GM21529 (cell line): ENCODE results near the gene RPL38.

Source experiments
- ATAC-seq: cut with Tn5 transposase; IDR thresholded peaks from one replicate; pipeline ENCODE4 v1.9.1; 2021; ENCODE audit not compliant: unreplicated experiment

The RPL38 gene

DNA sequence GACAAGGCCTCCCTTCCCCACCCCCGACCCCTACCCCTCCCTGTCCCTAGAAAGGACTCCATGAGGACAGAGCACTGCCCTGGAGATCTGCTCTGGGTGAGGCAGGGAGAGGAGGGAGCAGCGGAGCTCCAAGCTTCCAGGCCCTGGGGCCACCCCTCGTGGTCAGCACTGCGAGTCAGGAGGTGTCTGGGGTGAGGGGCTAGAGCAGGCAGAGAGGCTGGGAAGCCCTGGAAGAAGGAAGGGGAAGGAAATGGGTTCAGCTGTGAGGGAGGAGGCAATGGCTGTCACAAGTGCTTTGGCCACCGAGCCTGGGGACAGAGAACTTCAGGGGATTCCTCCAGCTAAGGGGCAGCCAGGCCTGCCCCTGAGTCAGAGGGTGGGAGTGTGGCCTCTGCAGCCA lies 42.4 kb downstream of the RPL38 start:
- no peak for ATAC-seq

DNA sequence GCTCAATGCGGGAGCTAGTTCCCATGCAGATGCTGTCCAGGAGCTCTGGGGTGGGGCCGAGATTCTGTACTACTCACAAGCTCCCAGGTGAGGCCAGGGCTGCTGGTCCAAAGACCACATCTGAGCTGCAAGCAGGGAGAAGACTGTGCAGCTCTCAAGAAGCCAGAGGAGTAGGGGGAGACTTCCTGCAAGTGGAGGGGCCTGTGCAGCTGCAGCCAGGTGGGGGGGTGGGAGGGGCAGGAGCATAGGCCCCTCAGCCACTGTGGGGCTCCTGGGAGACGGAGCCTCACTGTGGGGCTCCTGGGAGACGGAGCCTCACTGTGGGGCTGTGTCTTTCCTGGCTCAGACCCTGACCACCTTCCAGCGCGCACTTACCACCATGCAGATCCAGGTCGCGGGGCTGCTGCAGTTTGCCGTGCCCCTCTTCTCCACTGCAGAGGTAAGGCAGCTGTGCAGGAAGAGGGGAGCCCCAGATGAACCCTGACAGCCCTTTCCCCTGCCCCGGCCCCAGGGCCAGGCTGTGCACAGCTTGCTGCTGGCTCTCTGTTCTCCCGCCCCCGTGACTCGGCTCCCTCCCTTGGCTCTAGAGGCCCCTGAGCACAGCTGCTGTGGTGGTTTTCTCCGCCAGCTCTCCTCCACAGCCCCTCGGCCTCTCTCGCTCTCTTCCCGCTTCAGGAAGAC lies 46.3 kb downstream of the RPL38 start:
- no peak for ATAC-seq

DNA sequence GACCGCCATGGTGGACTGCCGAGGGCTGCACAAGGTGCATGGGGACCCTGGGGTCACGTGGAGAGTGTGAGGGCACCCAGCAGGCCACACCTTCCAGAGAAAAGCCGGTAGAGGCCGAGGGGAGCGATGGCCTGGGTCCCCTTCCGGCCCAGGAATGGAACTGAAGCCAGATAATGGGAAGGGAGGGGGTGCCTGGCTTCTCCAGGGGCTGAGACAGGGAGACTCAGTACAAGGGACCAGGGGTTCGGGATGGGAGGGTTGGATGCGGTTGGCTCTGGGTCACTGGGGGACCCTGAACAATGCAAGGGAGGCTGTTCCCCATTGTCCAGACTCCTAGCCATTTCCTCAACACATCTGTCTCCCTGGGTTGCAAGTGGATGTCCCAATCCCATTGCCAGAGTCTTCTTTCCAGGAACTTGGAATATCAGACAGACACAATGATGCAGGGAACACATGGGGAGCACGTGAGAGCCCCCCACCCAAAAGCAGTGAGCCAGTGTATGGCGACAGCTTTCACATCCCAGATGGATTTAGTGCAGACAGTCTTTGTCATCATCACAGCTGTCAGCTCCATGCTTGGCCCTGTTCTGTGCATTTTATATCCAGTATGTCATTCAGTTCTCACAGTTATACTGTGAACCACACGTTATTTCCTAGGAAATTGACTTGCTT lies 47.0 kb downstream of the RPL38 start:
- no peak for ATAC-seq

DNA sequence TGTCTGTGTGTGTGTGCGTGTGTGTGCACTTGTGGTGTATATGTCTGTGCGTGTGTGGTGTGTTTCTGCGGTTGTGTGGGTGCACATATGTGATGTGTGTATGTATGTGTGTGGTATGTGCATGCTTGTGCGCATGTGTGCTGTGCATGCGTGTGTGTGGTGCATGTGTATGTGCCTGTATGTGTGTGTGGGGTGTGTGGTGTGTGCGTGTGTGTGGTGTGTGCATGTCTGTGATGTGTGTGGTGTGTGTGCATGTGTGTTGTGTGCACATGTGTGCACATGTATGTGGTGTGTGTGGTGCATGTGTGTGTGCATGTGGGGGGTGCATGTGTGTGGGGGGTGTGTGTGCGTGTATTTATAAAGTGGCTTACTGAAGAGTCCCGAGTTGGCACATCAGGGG lies 47.6 kb downstream of the RPL38 start:
- no peak for ATAC-seq

DNA sequence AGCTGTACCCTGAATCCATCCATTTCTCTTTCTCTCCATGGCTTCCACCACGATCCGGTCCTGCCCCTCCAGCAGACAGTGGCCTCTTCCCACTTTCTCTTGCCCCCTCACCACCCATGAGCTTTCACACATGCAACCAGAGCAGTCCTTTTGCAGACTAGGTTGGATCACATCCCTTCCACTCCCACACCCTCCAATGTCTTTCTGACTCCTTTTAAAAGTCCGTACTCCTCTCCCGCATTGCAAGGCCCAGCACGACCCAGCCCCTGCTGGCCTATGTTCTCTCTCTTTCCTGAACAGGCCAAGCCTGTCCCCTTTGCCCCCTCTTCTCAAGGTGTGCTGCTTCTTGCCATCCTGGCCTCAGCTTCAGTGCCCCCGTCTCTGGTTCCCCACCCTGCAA lies 48.1 kb downstream of the RPL38 start:
- ATAC-seq: no peak

DNA sequence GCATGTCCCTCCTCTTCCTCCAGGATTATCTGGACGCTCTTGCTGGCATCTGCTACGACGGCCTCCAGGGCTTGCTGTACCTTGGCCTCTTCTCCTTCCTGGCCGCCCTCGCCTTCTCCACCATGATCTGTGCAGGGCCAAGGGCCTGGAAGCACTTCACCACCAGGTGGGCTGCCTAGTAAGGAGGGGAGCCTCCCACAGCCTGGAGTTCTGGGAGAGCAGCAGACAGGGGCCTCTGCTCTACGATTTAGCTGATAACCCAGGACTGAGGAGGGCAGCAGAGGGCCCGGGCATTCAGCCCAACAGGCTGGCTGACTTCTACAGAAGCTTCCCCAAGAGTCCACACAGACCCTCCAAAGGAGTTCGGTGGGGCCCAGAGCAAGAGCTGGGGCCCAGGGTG lies 48.7 kb downstream of the RPL38 start:
- no peak for ATAC-seq

DNA sequence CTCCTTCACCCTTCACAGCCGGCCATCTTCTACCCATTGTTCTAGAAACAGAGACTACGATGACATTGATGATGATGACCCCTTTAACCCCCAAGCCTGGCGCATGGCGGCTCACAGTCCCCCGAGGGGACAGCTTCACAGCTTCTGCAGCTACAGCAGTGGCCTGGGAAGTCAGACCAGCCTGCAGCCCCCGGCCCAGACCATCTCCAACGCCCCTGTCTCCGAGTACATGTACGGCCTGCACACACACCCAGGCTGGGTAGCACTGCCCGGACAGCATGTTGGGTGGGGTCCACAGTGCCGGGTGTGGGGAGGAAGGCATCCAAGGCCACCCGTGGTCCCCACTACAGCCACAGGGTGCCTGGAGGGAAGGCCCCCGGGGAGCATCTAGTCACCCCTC lies 49.6 kb downstream of the RPL38 start:
- ATAC-seq: no peak

DNA sequence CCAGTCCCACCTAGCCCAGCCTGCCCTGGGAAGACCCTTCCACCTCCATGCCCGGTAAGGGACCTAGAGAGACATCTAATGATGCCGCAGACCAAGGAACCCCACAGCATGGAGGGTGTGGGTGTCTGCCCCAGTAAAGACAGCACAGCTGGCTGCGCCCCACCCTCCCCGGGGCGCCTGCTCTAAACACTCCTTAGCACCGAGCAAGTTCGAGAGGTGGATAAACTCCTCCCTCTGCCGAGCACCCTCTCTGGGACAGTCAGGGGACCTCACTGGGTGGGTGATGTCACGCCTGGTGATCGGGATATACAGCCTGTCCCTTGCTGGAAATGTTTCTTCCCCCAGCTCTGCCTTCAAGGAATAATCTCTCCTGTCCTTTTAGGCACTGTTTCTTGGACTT lies 53.8 kb downstream of the RPL38 start:
- no peak for ATAC-seq

DNA sequence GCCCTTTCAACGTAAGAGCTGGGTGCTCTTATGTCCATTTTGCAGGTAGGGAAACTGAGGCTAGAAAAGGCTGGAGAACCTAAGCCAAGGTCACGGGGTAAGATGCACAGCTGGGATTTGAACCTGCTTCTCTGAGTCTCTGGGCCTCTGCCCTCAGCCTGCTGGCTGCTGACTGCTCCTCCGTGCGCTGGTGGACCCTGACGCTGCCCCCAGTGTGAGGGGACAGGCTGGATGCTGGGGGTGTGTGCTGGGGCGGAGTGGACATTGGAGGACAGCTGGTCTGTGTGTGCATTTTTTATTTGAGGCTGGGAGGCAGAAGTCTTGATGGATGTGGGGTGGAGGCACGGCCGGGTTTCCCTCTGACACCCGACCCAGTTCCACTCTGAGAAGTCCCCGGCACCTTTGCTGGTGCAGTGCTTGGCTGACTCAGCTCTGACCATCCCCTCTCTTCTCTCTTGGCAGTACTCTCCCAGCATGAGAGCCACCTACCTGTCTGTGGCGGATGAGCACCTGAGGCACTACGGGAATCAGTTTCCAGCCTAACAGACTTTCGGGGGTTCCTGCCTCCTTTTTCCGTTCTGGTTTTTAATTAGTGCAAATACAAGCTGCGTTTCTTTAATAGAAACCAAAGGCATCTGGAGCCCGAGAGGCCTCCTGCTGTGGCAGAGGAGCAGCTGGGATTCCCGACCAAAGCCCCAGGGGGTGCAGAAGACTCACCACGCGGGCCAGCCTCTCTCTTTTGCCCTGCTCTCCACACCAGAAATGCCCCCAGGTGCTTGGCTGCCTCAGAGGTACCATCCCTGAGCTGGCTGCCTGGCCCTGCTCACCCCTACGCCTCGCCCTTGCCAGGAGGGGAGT lies 56.4 kb downstream of the RPL38 start:
- ATAC-seq: no peak
